Retinal pigment epithelial cell (primary cell): Measurements from ENCODE around the gene MARCHF4.

Experiments
- DNase-seq: peaks from one replicate; pipeline ENCODE4 v3.0.0-alpha.2; 2010; ENCODE audit warnings: low read depth
- H3K4me3 ChIP-seq: 2 replicates; pipeline ENCODE4 v1.5.1; 2011; ENCODE audit warnings: mild to moderate bottlenecking, low read length, control low read depth, moderate library complexity
- TF ChIP-seq, protein P1 (sequence below): conservative IDR thresholded peaks from 2 replicates; pipeline ENCODE4 v1.5.1; 2011; ENCODE audit warnings: low read depth, low read length, control low read depth, inconsistent platforms

The MARCHF4 gene

DNA sequence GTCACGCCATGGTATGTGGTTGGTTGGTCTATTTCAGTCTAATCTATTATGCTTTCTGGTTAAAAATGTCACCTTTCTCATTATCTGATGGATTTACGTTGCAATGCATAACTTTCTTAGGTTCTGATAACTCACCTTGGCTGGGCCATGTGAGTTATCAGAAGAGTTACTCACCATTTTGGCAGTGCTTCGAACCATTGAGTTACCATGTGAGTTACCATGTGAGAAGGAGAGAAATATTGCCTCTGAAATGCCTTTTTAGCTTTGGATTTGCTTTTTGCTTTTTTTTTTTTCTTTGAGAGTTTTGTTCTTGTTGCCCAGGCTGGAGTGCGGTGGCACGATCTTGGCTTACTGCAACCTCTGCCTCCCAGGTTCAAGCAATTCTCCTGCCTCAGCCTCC, 41.6 kb upstream of the MARCHF4 start:
- TF ChIP-seq, protein P1, sequence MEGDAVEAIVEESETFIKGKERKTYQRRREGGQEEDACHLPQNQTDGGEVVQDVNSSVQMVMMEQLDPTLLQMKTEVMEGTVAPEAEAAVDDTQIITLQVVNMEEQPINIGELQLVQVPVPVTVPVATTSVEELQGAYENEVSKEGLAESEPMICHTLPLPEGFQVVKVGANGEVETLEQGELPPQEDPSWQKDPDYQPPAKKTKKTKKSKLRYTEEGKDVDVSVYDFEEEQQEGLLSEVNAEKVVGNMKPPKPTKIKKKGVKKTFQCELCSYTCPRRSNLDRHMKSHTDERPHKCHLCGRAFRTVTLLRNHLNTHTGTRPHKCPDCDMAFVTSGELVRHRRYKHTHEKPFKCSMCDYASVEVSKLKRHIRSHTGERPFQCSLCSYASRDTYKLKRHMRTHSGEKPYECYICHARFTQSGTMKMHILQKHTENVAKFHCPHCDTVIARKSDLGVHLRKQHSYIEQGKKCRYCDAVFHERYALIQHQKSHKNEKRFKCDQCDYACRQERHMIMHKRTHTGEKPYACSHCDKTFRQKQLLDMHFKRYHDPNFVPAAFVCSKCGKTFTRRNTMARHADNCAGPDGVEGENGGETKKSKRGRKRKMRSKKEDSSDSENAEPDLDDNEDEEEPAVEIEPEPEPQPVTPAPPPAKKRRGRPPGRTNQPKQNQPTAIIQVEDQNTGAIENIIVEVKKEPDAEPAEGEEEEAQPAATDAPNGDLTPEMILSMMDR, result no peak
- no peak for DNase-seq
- no peak overlapping the region for H3K4me3 ChIP-seq

DNA sequence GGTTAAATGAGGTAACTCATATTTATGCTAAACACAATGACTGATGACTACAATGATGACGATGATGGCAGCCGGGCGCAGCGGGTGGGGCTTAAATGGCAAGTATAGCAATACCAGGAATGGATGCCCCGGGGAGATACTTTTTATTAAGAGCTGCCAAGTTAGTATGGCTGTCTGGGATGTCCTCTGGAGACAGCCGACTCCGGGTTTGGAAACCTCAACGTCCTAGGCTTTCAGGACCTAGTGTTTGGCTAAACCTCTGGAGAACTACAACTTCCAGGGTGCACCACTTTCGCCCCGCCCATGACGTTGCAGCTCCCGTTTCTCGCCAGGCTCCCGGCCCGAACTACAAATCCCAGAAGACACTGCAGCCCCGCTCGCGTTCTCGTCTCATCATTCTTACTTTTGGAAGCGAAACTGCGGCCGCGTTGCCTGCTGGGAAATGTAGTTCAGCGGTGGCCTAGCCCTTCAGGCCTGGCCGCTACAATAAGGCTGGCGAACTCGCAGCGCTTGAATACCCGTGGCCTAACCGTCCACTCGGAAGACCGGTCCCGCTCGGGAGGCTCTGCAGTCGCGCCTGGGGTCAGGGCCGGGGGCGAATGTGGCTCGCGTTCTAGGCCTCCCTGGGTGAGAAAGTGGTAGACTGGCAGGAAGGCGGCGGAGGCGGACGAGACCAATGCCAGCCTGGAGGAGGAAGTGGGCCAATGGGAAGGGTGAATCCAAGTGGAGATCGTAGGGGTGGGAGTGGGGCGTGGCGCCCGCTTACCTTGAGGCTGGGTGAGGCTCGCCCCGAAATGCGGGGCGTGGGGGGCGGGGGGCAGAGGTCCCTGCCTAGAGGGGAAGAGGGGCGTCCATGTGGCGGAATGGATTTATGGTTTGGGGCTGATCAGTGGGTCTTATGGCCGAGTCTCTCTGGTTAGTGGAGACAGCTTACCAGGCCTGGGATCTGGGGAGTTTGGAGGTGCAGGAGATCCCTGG, 40.0 kb upstream of the MARCHF4 start, which contains the start of gene SMARCAL1:
TSS of gene SMARCAL1 (plus strand) at position 463 of the 978 bp plus-strand sequence. CDS start 2,221 bp downstream, outside the sequence.
- DNase-seq, result peak; percentile 87
- H3K4me3 ChIP-seq, result peak within 1 kb of the TSS; percentile 95
- TF ChIP-seq, protein P1, result no peak

DNA sequence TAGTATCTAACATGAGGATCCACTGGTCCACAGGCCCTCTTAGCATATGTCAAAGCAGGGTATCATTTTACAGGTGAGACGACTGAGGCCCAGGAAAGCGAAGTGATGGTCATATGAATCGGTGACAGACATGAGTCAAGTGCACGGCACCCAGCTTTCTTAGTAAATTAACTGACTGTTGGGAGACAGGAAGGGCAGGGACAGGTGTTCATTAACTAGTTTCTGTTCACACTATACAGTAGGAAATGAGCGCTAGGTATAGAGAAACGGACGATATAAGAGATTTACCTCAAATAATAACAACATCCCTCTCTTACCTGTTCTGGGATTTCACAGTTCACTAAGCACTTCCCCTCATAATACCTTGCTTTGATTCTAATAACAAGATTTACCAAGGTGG, 38.3 kb upstream of the MARCHF4 start:
- TF ChIP-seq, protein P1, result no peak
- DNase-seq, result no peak
- no peak overlapping the region for H3K4me3 ChIP-seq

DNA sequence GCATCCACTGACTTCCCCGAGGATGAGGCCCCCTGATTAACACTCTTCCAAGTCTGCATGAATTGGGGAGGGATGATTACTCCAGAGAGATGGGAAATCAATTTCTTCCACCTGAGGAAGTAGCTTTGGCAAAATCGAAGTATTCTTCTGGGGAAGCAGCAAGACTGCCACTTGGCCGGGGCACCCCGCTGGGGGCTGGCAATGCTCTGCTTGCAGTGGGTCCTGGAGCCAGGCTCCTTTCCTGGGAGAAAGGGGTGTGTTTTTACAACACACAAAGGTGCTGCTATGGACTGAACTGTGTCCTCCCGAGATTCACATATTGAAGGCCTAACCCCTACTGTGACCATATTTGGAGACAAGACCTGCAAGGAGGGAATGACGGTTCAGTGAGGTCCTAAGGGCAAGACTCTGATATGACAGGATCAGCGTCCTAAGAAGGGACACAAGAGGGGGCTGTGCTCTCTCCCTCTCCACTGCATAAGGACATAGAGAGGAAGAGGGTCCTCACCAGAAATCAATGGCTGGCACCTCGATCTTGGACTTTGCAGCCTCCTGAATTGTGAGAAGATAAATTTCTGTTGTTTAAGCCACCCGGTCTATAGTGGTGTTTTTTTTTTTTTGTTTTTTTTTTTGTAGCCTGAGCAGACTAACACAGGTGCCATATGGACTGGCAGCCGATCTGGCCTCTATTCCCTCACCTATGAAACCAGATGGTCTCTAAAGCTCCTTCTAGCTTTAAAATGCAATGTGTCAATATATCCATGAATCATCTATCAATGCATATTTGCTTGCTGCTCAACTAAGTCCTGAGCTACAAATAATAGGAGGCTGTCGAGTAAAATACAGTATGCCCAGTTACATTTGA, 36.4 kb upstream of the MARCHF4 start:
- no peak for DNase-seq
- H3K4me3 ChIP-seq, result no peak overlapping the region
- TF ChIP-seq, protein P1, result no peak

DNA sequence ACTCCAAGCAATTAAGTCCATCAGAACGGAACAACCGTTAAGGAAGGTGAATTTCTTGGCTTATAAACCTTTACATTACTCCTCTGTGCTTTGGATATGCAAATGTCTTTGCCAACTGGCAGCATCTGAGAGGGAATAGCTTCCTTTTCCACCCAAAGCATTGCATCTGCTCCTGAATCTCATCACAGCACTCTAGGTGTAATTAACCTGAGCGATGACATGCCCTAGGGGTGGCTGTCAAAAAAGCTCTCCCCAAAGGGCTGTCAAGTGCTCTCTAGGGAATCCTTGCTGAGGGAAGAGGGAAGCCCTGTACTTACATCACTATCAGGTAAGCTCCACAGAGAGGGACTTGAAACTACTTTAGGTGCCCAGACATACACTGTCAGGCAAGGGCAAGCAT, 34.5 kb upstream of the MARCHF4 start:
- TF ChIP-seq, protein P1, result no peak
- no peak for DNase-seq
- no peak overlapping the region for H3K4me3 ChIP-seq

DNA sequence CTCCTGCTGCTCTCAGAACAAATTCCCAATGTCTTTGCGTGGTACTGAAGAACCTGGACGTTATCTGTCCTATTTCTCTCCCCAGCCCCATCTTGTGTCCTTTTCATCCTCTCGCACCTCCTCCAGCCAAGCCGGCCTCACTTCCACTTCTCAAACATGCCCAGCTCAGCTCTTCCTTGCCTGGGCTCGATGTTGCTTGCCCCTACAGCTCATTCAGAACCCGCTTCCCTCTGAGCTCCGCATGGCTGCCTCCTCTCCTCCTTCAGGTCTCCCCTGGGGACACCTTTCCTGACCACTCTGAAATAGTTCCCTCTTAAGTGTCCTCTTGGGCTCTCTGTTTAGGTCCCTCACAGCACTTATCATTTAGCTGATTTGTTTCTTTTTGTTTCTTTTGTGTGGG, 33.3 kb upstream of the MARCHF4 start:
- TF ChIP-seq, protein P1, result no peak
- H3K4me3 ChIP-seq, result no peak overlapping the region
- no peak for DNase-seq
